Natural killer cell (primary cell): ENCODE measurements around the gene NETO2. TPM values are rescaled to one million over a fixed set of nuclear protein-coding genes. Genes with fewer than 3 reads are reported as not detected.
"Not testable (repeated sequence)": the region's sequence is repeated elsewhere in the genome, so short reads cannot be mapped to it uniquely, and the experiment has no call there.

ENCODE experiments used
- ATAC-seq, 3 donors: fragments of 150-1000 bp in 2 of 3; fragments of 200-7000 bp in 1 of 3; cut with Tn5 transposase; 1 replicate in 1 of 3; 2 replicates in 2 of 3; pipeline ENCODE4 v1.10.0; 2021; ENCODE audit warnings: mild to moderate bottlenecking in 2 of 3, moderate library complexity in 2 of 3
- DNase-seq, 2 donors: peaks; one replicate each; pipeline versions ENCODE4 v3.0.0 to v3.0.0-alpha.2; 2013 to 2021; ENCODE audit warnings: mixed read lengths in 1 of 2
- H3K27ac ChIP-seq: one replicate; pipeline ENCODE4 v1.5.1; 2013; ENCODE audit warnings: mild to moderate bottlenecking, low read length
- H3K27me3 ChIP-seq: one replicate; pipeline ENCODE4 v1.6.1; 2013; ENCODE audit warnings: low read length; ENCODE audit not compliant: control insufficient read depth, insufficient read depth
- H3K36me3 ChIP-seq: one replicate; pipeline ENCODE4 v1.6.1; 2013; ENCODE audit warnings: low read length; ENCODE audit not compliant: control insufficient read depth, insufficient read depth
- H3K4me1 ChIP-seq: one replicate; pipeline ENCODE4 v1.6.1; 2013; ENCODE audit warnings: low read length; ENCODE audit not compliant: control insufficient read depth, insufficient read depth
- H3K4me3 ChIP-seq: one replicate; pipeline ENCODE4 v1.5.1; 2013; ENCODE audit warnings: low read length
- H3K9me3 ChIP-seq: one replicate; pipeline ENCODE4 v1.6.1; 2013; ENCODE audit warnings: low read length; ENCODE audit not compliant: control insufficient read depth, insufficient read depth
- H3K27ac Mint-ChIP-seq, 2 donors: one replicate each; pipeline ENCODE4 v1.8.0; 2022; ENCODE audit warnings: mild to moderate bottlenecking in 2 of 2, mixed read lengths in 2 of 2, moderate library complexity in 1 of 2
- H3K27me3 Mint-ChIP-seq, 2 donors: one replicate each; pipeline ENCODE4 v1.8.0; 2022; ENCODE audit warnings: low read depth in 2 of 2, mixed read lengths in 2 of 2
- H3K36me3 Mint-ChIP-seq: one replicate; pipeline ENCODE4 v1.8.0; 2022; ENCODE audit warnings: mixed read lengths
- H3K4me1 Mint-ChIP-seq, 2 donors: one replicate each; pipeline ENCODE4 v1.8.0; 2022; ENCODE audit warnings: mixed read lengths in 2 of 2
- H3K4me3 Mint-ChIP-seq: one replicate; pipeline ENCODE4 v1.8.0; 2022; ENCODE audit warnings: mild to moderate bottlenecking, moderate library complexity, mixed read lengths
- H3K9me3 Mint-ChIP-seq, 2 donors: one replicate each; pipeline ENCODE4 v1.8.0; 2022; ENCODE audit warnings: mixed read lengths in 2 of 2
- CTCF ChIP-seq: fragments of 200-600 bp; IDR thresholded peaks from one replicate; pipeline ENCODE4 v1.8.0; 2022; ENCODE audit warnings: antibody characterized with exemption
- WGBS: methylation state at CpG from one replicate; pipeline ENCODE4 v1.1.7; 2013; ENCODE audit warnings: missing lambda C conversion rate; ENCODE audit not compliant: insufficient coverage; 5-methylcytosine and 5-hydroxymethylcytosine counted together
- intact Hi-C: fragments of 100-400 bp; cut with micrococcal nuclease; formaldehyde crosslinking; loops from one replicate; pipeline ENCODE4 v1.14.2; 2022
- total RNA-seq, 4 donors: library from RNA; stranded (reverse); fragments of 120-200 nt in 1 of 4; gene quantifications; one replicate each; pipeline versions ENCODE4 v1.2.3 to v1.2.4, GENCODE V29; 2013 to 2022

NETO2 gene
- total RNA-seq, 3 donors from 2014 or later (not counting 1 experiment from before 2014, with no cell fraction given): 0.40 to 0.48 TPM; not detected in 1

DNA sequence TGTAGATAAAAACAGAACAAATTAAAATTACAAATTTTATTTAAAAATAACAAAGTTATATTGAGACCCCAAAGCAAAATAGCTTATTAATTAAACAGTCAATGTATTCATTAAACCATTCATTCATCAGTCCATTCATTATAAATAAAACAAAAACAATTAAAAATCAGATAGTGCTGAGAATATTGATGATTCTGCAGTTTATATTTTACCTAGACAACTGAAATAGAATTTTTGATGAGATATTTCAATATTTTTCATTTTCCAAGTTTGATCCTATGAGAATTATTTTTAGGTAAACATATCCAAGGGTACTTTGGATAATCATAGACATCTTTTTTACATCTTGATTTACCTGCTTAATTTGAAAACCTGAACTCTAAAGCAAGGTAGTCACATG is 15.2 kb upstream of the NETO2 start:
- no peaks in the 10 kb centered on the region for H3K27me3 ChIP-seq
- no peaks in the 10 kb centered on the region for H3K27me3 Mint-ChIP-seq
- no peak overlapping the region for H3K4me3 Mint-ChIP-seq
- no peaks in the 10 kb centered on the region for H3K9me3 Mint-ChIP-seq
- intact Hi-C loops: no loop called here
- H3K4me1 ChIP-seq: no peaks in the 10 kb centered on the region
- no peaks in the 10 kb centered on the region for H3K4me1 Mint-ChIP-seq
- no peak overlapping the region for H3K27ac ChIP-seq
- H3K36me3 Mint-ChIP-seq: no peaks in the 10 kb centered on the region
- H3K27ac Mint-ChIP-seq: no peak overlapping the region
- no peak for ATAC-seq
- H3K36me3 ChIP-seq: peaks cover 9% of the 10 kb centered on the region
- H3K9me3 ChIP-seq: no peaks in the 10 kb centered on the region
- no peak overlapping the region for H3K4me3 ChIP-seq
- no peak for TF ChIP-seq CTCF
- DNase-seq: no peak

DNA sequence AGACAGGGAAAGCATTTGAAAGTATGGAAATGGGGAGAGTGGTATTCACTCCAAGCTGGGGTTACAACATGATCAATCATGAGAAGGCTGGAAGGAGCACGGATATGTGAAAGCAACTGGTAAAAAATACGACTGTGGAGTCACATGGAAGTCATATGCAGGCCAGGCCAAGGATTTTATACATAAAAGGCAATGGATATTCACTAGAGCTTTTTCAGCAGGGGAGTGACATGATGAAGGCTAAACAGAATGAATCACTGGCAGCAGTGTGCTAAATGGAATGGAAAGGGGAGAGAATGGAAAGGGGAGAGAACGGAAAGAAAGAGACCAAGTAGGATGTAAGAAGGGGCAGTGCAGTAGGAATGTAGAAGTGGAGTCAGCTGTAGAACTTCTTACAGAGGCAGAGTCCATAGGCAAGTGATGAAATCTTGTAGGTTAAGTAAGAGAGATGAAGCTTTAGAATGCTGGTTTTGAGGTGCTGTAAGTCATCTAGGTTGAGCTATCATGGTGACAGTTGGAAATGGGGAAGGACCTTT is 13.0 kb upstream of the NETO2 start:
- H3K36me3 Mint-ChIP-seq: peaks cover 8% of the 10 kb centered on the region
- no peaks in the 10 kb centered on the region for H3K4me1 Mint-ChIP-seq
- peaks cover 25% of the 10 kb centered on the region for H3K36me3 ChIP-seq
- no peak overlapping the region for H3K27ac Mint-ChIP-seq
- no peak for ATAC-seq
- no peaks in the 10 kb centered on the region for H3K4me1 ChIP-seq
- H3K27me3 ChIP-seq: no peaks in the 10 kb centered on the region
- WGBS: 98% methylated on average over 3 of the region's 3 CpGs
- H3K4me3 ChIP-seq: no peak overlapping the region
- H3K9me3 Mint-ChIP-seq: no peaks in the 10 kb centered on the region
- no peak overlapping the region for H3K4me3 Mint-ChIP-seq
- no peak for DNase-seq
- TF ChIP-seq CTCF: no peak
- no peak overlapping the region for H3K27ac ChIP-seq
- H3K9me3 ChIP-seq: no peaks in the 10 kb centered on the region
- intact Hi-C loops: no loop called here
- H3K27me3 Mint-ChIP-seq: no peaks in the 10 kb centered on the region

- H3K4me1 Mint-ChIP-seq, H3K27me3 ChIP-seq, H3K27ac Mint-ChIP-seq, H3K4me3 Mint-ChIP-seq, H3K4me3 ChIP-seq, H3K27ac ChIP-seq, DNase-seq, H3K27me3 Mint-ChIP-seq, ATAC-seq, H3K36me3 Mint-ChIP-seq, H3K4me1 ChIP-seq, H3K9me3 ChIP-seq, intact Hi-C loops, H3K9me3 Mint-ChIP-seq: not testable (repeated sequence)
- peaks cover 23% of the 10 kb centered on the region for H3K36me3 ChIP-seq
- 98% methylated on average over 9 of the region's 9 CpGs for WGBS
Observed at GRCh38 chr16:47152501-47152900, 8.8 kb upstream of the NETO2 start.

DNA sequence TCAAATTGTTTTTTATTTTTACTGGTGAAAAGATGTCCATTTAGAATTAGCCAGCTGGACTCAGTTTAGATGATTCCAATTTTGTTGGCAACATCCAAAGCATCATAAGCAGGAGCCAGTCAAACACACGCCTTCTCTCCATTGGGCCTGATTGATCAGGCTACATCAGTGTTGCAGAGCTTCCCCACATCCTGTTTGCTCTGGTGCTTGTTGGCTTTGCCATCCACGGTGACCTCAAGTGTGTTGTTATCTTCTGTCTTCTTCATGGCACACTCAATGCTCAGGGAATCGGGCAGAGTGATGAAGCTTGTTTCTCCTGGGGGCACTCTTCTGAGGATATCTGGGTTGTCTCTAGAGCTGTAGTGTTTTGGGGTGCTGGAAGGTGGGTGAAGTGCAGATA is 6.3 kb upstream of the NETO2 start:
- ATAC-seq: no peak
- no peak overlapping the region for H3K4me3 ChIP-seq
- no peak overlapping the region for H3K4me3 Mint-ChIP-seq
- no peak for TF ChIP-seq CTCF
- peaks cover 0 to 5% of the 10 kb centered on the region in 2 donors for H3K4me1 Mint-ChIP-seq
- no peak overlapping the region for H3K27ac Mint-ChIP-seq
- 87% methylated on average over 3 of the region's 3 CpGs for WGBS
- no peak for DNase-seq
- H3K27ac ChIP-seq: no peak overlapping the region
- H3K9me3 Mint-ChIP-seq: no peaks in the 10 kb centered on the region
- peaks cover 8% of the 10 kb centered on the region for H3K36me3 Mint-ChIP-seq
- peaks cover 16% of the 10 kb centered on the region for H3K36me3 ChIP-seq
- intact Hi-C loops: no loop called here
- H3K9me3 ChIP-seq: no peaks in the 10 kb centered on the region
- H3K4me1 ChIP-seq: no peaks in the 10 kb centered on the region
- H3K27me3 Mint-ChIP-seq: peaks cover 7 to 14% of the 10 kb centered on the region in 2 donors
- peaks cover 5% of the 10 kb centered on the region for H3K27me3 ChIP-seq
